NCI-H146 treated with DMSO at 0.1 percent for 48 hours (cell line): ENCODE results near the gene FAM110C.
A peak's percentile ranks its signal among the peaks of the same experiment; 100 is the strongest.
"Not testable (repeated sequence)": the region's sequence is repeated elsewhere in the genome, so short reads cannot be mapped to it uniquely, and the experiment has no call there.

Experiments
- DNase-seq: peaks from one replicate; lab custom pipeline; 2025; ENCODE audit not compliant: unreplicated experiment; lab: John Stamatoyannopoulos, UW

The FAM110C gene

GRCh38 chr2:46471-47345 lies at the start of gene FAM110C:
Gene FAM110C (minus strand): TSS chr2:46505. CDS start chr2:46385, 120 bp downstream.
- peak; percentile 1 for DNase-seq

- no peak for DNase-seq
Observed at GRCh38 chr2:92326-92725, 46.0 kb upstream of the FAM110C start.

GRCh38 chr2:90645-91312 lies 44.5 kb upstream of the FAM110C start:
- DNase-seq, result no peak

- no peak for DNase-seq
Observed at GRCh38 chr2:85761-86160, 39.5 kb upstream of the FAM110C start.

- no peak for DNase-seq
Observed at GRCh38 chr2:84121-84520, 37.8 kb upstream of the FAM110C start.

GRCh38 chr2:80971-81736 lies 34.8 kb upstream of the FAM110C start:
- DNase-seq, result no peak

- no peak for DNase-seq
Observed at GRCh38 chr2:80378-80777, 34.1 kb upstream of the FAM110C start.

- no peak for DNase-seq
Observed at GRCh38 chr2:71309-72035, 25.2 kb upstream of the FAM110C start.

GRCh38 chr2:69366-70344 lies 23.4 kb upstream of the FAM110C start:
- DNase-seq, result no peak

- not testable (repeated sequence) for DNase-seq
Observed at GRCh38 chr2:68637-69036, 22.3 kb upstream of the FAM110C start.

- no peak for DNase-seq
Observed at GRCh38 chr2:66853-67252, 20.5 kb upstream of the FAM110C start.

- DNase-seq, result no peak
Observed at GRCh38 chr2:65121-65520, 18.8 kb upstream of the FAM110C start.

GRCh38 chr2:55587-56448 lies 9.5 kb upstream of the FAM110C start:
- DNase-seq, result no peak

GRCh38 chr2:51613-52012 lies 5.3 kb upstream of the FAM110C start:
- no peak for DNase-seq

- DNase-seq, result no peak
Observed at GRCh38 chr2:47737-48136, 1.4 kb upstream of the FAM110C start.

- DNase-seq, result no peak
Observed at GRCh38 chr2:47346-47725, 1.0 kb upstream of the FAM110C start.

GRCh38 chr2:46131-46470 lies 204 bp downstream of the FAM110C start:
- DNase-seq, result no peak

- DNase-seq, result no peak
Observed at GRCh38 chr2:45342-46130, 769 bp downstream of the FAM110C start.
